ENCODE data around the gene CD2. TPM values are rescaled to one million over a fixed set of nuclear protein-coding genes. Genes with fewer than 3 reads are reported as not detected.

CD2 gene
- total RNA-seq, 4 donors from 2014 or later: 0.42 to 4.3 (median 0.90) TPM

GRCh38 chr1:116709666-116710167, 44.5 kb upstream of the CD2 start:
- H3K9me3 ChIP-seq: no peaks in the 10 kb centered on the region
- intact Hi-C loops (cut with DNase I): no loop called here
- H3K4me1 ChIP-seq: peaks cover 0 to 24% (median 19%) of the 10 kb centered on the region in 4 donors
- WGBS: 95% methylated on average over 7 of the region's 7 CpGs
- H3K27me3 ChIP-seq: no peaks in the 10 kb centered on the region
- H3K27ac ChIP-seq (replicated peaks in 1 of 4): no peak overlapping the region
- no peaks in the 10 kb centered on the region for H3K36me3 ChIP-seq
- TF ChIP-seq EP300 (IDR thresholded peaks at IDR 0.05) (no peak), POLR2AphosphoS5 (IDR thresholded peaks at IDR 0.05) (no peak), CTCF (IDR thresholded peaks at IDR 0.05) (no peak), POLR2A (IDR thresholded peaks at IDR 0.05; ENCODE audit: low read depth) (no peak)
- DNase-seq (ENCODE audit: extremely low spot score): no peak
- H3K4me3 ChIP-seq: no peak overlapping the region

GRCh38 chr1:116710420-116711262, 43.6 kb upstream of the CD2 start:
- 63% methylated on average over 2 of the region's 2 CpGs for WGBS
- no peak for TF ChIP-seq EP300 (IDR thresholded peaks at IDR 0.05)
- no peak for TF ChIP-seq POLR2AphosphoS5 (IDR thresholded peaks at IDR 0.05)
- TF ChIP-seq POLR2A (IDR thresholded peaks at IDR 0.05; ENCODE audit: low read depth): no peak
- no peak for TF ChIP-seq CTCF (IDR thresholded peaks at IDR 0.05)
- no peak overlapping the region for H3K4me3 ChIP-seq
- peak overlapping the region in 1 of 4 donors; percentile 7 for H3K27ac ChIP-seq (replicated peaks in 1 of 4)
- peaks cover 0 to 19% (median 18%) of the 10 kb centered on the region in 4 donors for H3K4me1 ChIP-seq
- intact Hi-C loops (cut with DNase I): no loop called here
- no peaks in the 10 kb centered on the region for H3K36me3 ChIP-seq
- no peak for DNase-seq (ENCODE audit: extremely low spot score)
- no peaks in the 10 kb centered on the region for H3K27me3 ChIP-seq
- no peaks in the 10 kb centered on the region for H3K9me3 ChIP-seq

- Histone ChIP-seq H3K4me1 (peaks cover 0 to 19% (median 18%) of the 10 kb centered on the region in 4 donors), H3K27me3 (no peaks in the 10 kb centered on the region), H3K36me3 (no peaks in the 10 kb centered on the region), H3K4me3 (no peak overlapping the region), H3K27ac (replicated peaks in 1 of 4) (no peak overlapping the region), H3K9me3 (no peaks in the 10 kb centered on the region)
- TF ChIP-seq EP300 (IDR thresholded peaks at IDR 0.05): no peak
- intact Hi-C loops (cut with DNase I): no loop called here
- 64% methylated on average over 2 of the region's 2 CpGs for WGBS
- no peak for DNase-seq (ENCODE audit: extremely low spot score)
These were observed 42.9 kb upstream of the CD2 start for GRCh38 chr1:116711263-116711840.

- Histone ChIP-seq H3K9me3 (no peaks in the 10 kb centered on the region), H3K27ac (replicated peaks in 1 of 4) (no peak overlapping the region), H3K27me3 (no peaks in the 10 kb centered on the region), H3K36me3 (no peaks in the 10 kb centered on the region), H3K4me3 (no peak overlapping the region), H3K4me1 (peaks cover 0 to 19% (median 18%) of the 10 kb centered on the region in 4 donors)
- intact Hi-C loops (cut with DNase I): no loop called here
- no peak for TF ChIP-seq CTCF (IDR thresholded peaks at IDR 0.05)
- TF ChIP-seq POLR2A (IDR thresholded peaks at IDR 0.05; ENCODE audit: low read depth): no peak
- TF ChIP-seq EP300 (IDR thresholded peaks at IDR 0.05): no peak
- no peak for TF ChIP-seq POLR2AphosphoS5 (IDR thresholded peaks at IDR 0.05)
- no peak for DNase-seq (ENCODE audit: extremely low spot score)
- WGBS: 74% methylated on average over 6 of the region's 6 CpGs
These were observed 41.7 kb upstream of the CD2 start for GRCh38 chr1:116712510-116712909.

GRCh38 chr1:116713474-116713873, 40.8 kb upstream of the CD2 start:
- no peak for DNase-seq (ENCODE audit: extremely low spot score)
- Histone ChIP-seq H3K27me3 (no peaks in the 10 kb centered on the region), H3K4me1 (peaks cover 0 to 19% (median 18%) of the 10 kb centered on the region in 4 donors), H3K4me3 (no peak overlapping the region), H3K36me3 (no peaks in the 10 kb centered on the region), H3K27ac (replicated peaks in 1 of 4) (no peak overlapping the region), H3K9me3 (no peaks in the 10 kb centered on the region)
- TF ChIP-seq POLR2A (IDR thresholded peaks at IDR 0.05; ENCODE audit: low read depth) (no peak), POLR2AphosphoS5 (IDR thresholded peaks at IDR 0.05) (no peak), CTCF (IDR thresholded peaks at IDR 0.05) (no peak), EP300 (IDR thresholded peaks at IDR 0.05) (no peak)
- 71% methylated on average over 3 of the region's 3 CpGs for WGBS
- intact Hi-C loops (cut with DNase I): no loop called here

Data from esophagus muscularis mucosa (tissue), 4 donors.